ENCODE data around the gene DNAAF2. TPM values are rescaled to one million over a fixed set of nuclear protein-coding genes. Genes with fewer than 3 reads are reported as not detected.
A peak's percentile ranks its signal among the peaks of the same experiment; 100 is the strongest.

DNAAF2 gene
- total and polyA plus RNA-seq, 2 of the 13 experiments (the other 11 are each of a cell fraction or from before 2014, with no cell fraction given): 6.1 to 13.6 TPM

GRCh38 chr14:49586673-49587460 is 48.2 kb downstream of the DNAAF2 start (continued):
- TF ChIP-seq YY1 (IDR thresholded peaks at IDR 0.05; ENCODE audit: insufficient read depth, insufficient replicate concordance, low read depth, low read length): peak; percentile 12
- TF ChIP-seq ETV6 (CRISPR knock-in tag; conservative IDR thresholded peaks at IDR 0.05): no peak
- no peak for TF ChIP-seq CSRNP1 (CRISPR knock-in tag; IDR thresholded peaks at IDR 0.05)
- no peak for TF ChIP-seq ZHX1 (CRISPR knock-in tag; IDR thresholded peaks at IDR 0.05; ENCODE audit: low read depth)
- no peak for TF ChIP-seq ELF3 (CRISPR knock-in tag; IDR thresholded peaks at IDR 0.05)
- no peak for TF ChIP-seq ZBTB14 (CRISPR knock-in tag; IDR thresholded peaks at IDR 0.05)
- peak; percentile 95 for TF ChIP-seq ZMYM2 (CRISPR knock-in tag; IDR thresholded peaks at IDR 0.05)
- no peak for TF ChIP-seq TOPORS (CRISPR knock-in tag; IDR thresholded peaks at IDR 0.05)
- TF ChIP-seq POLR2A (IDR thresholded peaks at IDR 0.05; ENCODE audit: insufficient read depth in 1 of 2, low read depth in 2 of 2, low read length in 2 of 2): no peak
- TF ChIP-seq NONO (IDR thresholded peaks at IDR 0.05): no peak
- no peak for TF ChIP-seq NONO (CRISPR knock-in tag; conservative IDR thresholded peaks at IDR 0.05)
- no peak for TF ChIP-seq MEIS1 (CRISPR knock-in tag; IDR thresholded peaks at IDR 0.05; ENCODE audit: borderline replicate concordance)
- 0 out of 2 replicates have a peak, but pooled peaks have one; percentile 46 for TF ChIP-seq GFI1 (CRISPR knock-in tag; IDR thresholded peaks at IDR 0.05; ENCODE audit: borderline replicate concordance)
- TF ChIP-seq SMAD3 (CRISPR knock-in tag; IDR thresholded peaks at IDR 0.05): 0 out of 2 replicates have a peak, but pooled peaks have one; percentile 9
- no peak for TF ChIP-seq ZBTB8A (CRISPR knock-in tag; IDR thresholded peaks at IDR 0.05; ENCODE audit: borderline replicate concordance, low read depth)
- no peak for TF ChIP-seq ARHGAP35 (CRISPR knock-in tag; IDR thresholded peaks at IDR 0.05; ENCODE audit: borderline replicate concordance)
- TF ChIP-seq ZNF766 (CRISPR knock-in tag; IDR thresholded peaks at IDR 0.05; ENCODE audit: borderline replicate concordance): 0 out of 2 replicates have a peak, but pooled peaks have one; percentile 61
- no peak for TF ChIP-seq ZNF317 (CRISPR knock-in tag; IDR thresholded peaks at IDR 0.05)
- no peak for TF ChIP-seq ZNF670 (CRISPR knock-in tag; IDR thresholded peaks at IDR 0.05; ENCODE audit: borderline replicate concordance)
- peak; percentile 31; the same call in 1 of the 2 replicates for TF ChIP-seq KDM1A (CRISPR knock-in tag; IDR thresholded peaks at IDR 0.05)
- no peak for TF ChIP-seq NCOA5 (CRISPR knock-in tag; IDR thresholded peaks at IDR 0.05)
- no peak for TF ChIP-seq RARA (CRISPR knock-in tag; IDR thresholded peaks at IDR 0.05)
- TF ChIP-seq RARG (CRISPR knock-in tag; IDR thresholded peaks at IDR 0.05; ENCODE audit: low read depth): no peak
- TF ChIP-seq ZNF264 (CRISPR knock-in tag; IDR thresholded peaks at IDR 0.05): peak; percentile 69; the same call in 1 of the 2 replicates
- no peak for TF ChIP-seq FIP1L1 (IDR thresholded peaks at IDR 0.05; ENCODE audit: borderline replicate concordance, insufficient read depth, low read depth, low read length)
- no peak for TF ChIP-seq HOXA7 (CRISPR knock-in tag; IDR thresholded peaks at IDR 0.05)
